Kidney (tissue), 14 donors: ENCODE measurements around the gene PPP6R2. TPM values are rescaled to one million over a fixed set of nuclear protein-coding genes. Genes with fewer than 3 reads are reported as not detected.

Experiments
- DNase-seq, 5 donors: peaks; one replicate each; pipeline ENCODE4 v3.0.0-alpha.2; 2013 to 2020
- FAIRE-seq: peaks from 2 replicates; lab custom pipeline; 2012; peaks lifted over from hg19 to GRCh38; lab: Jason Lieb, UNC
- H3K27ac ChIP-seq, 2 donors: one replicate each; pipeline ENCODE4 v1.7.0; 2013; ENCODE audit warnings: low read depth in 2 of 2, low read length in 2 of 2, inconsistent platforms in 1 of 2
- H3K27me3 ChIP-seq: one replicate; pipeline ENCODE4 v1.7.1; 2013; ENCODE audit warnings: low read length, inconsistent platforms; ENCODE audit not compliant: control insufficient read depth, insufficient read depth
- H3K36me3 ChIP-seq, 3 donors: one replicate each; pipeline versions ENCODE4 v1.7.0 to v1.7.1; 2013; ENCODE audit warnings: low read length in 3 of 3, control low read depth in 1 of 3, inconsistent platforms in 1 of 3; ENCODE audit not compliant: insufficient read depth in 3 of 3, control insufficient read depth in 2 of 3
- H3K4me1 ChIP-seq, 3 donors: one replicate each; pipeline versions ENCODE4 v1.7.0 to v1.7.1; 2013; ENCODE audit warnings: low read length in 3 of 3, inconsistent platforms in 1 of 3, low read depth in 1 of 3; ENCODE audit not compliant: control insufficient read depth in 2 of 3, insufficient read depth in 2 of 3
- H3K4me3 ChIP-seq, 3 donors: one replicate each; pipeline versions ENCODE4 v1.7.0 to v1.8.1; 2013; ENCODE audit warnings: low read length in 3 of 3, control low read depth in 1 of 3, inconsistent platforms in 1 of 3
- H3K9ac ChIP-seq, 3 donors: one replicate each; pipeline versions ENCODE4 v1.7.0 to v1.7.1; 2013; ENCODE audit warnings: low read length in 3 of 3, control low read depth in 1 of 3, inconsistent platforms in 1 of 3
- H3K9me3 ChIP-seq, 3 donors: one replicate each; pipeline versions ENCODE4 v1.7.0 to v1.7.1; 2013; ENCODE audit warnings: low read length in 3 of 3, control low read depth in 1 of 3, inconsistent platforms in 1 of 3; ENCODE audit not compliant: control insufficient read depth in 2 of 3, insufficient read depth in 1 of 3
- CTCF ChIP-seq: IDR thresholded peaks from 3 replicates; pipeline ENCODE4 v1.5.1; 2012; ENCODE audit warnings: mild to moderate bottlenecking, moderate library complexity, borderline replicate concordance; ENCODE audit not compliant: insufficient read depth; ENCODE audit errors: extremely low read depth
- intact Hi-C: fragments of 100-400 bp; cut with DNase I; formaldehyde crosslinking; loops from one replicate; pipeline ENCODE4 v1.11.1; 2022
- polyA plus RNA-seq: library from polyadenylated mRNA; stranded (reverse); fragments of 350-450 nt; fragmentation: Illumina TruSeq; extraction: RNeasy Lipid Tissue Mini Kit (QIAGEN cat#74804); gene quantifications from one replicate; pipeline ENCODE4 v1.2.3, GENCODE V29; 2014; ENCODE audit warnings: low read depth, low replicate concordance; ENCODE audit not compliant: insufficient read depth
- total RNA-seq: library from RNA; stranded (reverse); fragmentation: NEBNext Ultra II Directional; extraction: Animal tissue kit (Norgen Biotek cat#: 25700); gene quantifications from one replicate; pipeline ENCODE4 v1.2.1, GENCODE V29; 2021
- donor health status: control.
- donor health status: control.
- donor health status: control.
- donor health status: control.
- donor health status: control.
- donor health status: DM: yes; HTN: yes; CAD: no.
- donor health status: Normal renal cell carcinoma (clear cell type).

Gene PPP6R2
- total and polyA plus RNA-seq, 2 donors from 2014 or later, result 39.4 to 53.8 TPM

- H3K4me3 ChIP-seq, result peak overlapping the region in 1 of 3 donors; percentile 21
- no peak overlapping the region for H3K9ac ChIP-seq
- FAIRE-seq (no peak), DNase-seq (peak; percentile 71 to 80 (median 76))
- peaks cover 0 to 24% (median 0%) of the 10 kb centered on the region in 3 donors for H3K4me1 ChIP-seq
- no peak for TF ChIP-seq CTCF
- intact Hi-C loops, result no loop called here
- H3K27me3 ChIP-seq, result no peaks in the 10 kb centered on the region
- H3K36me3 ChIP-seq, result no peaks in the 10 kb centered on the region
- H3K27ac ChIP-seq, result no peak overlapping the region
- no peaks in the 10 kb centered on the region for H3K9me3 ChIP-seq
These were observed 28.5 kb upstream of the PPP6R2 start for GRCh38 chr22:50314455-50315288.

- H3K36me3 ChIP-seq, result no peaks in the 10 kb centered on the region
- intact Hi-C loops, result no loop called here
- TF ChIP-seq CTCF, result no peak
- peaks cover 0 to 17% (median 0%) of the 10 kb centered on the region in 3 donors for H3K4me1 ChIP-seq
- H3K4me3 ChIP-seq, result no peak overlapping the region
- peak in 1 of 5 donors; percentile 59 for DNase-seq
- H3K27ac ChIP-seq, result no peak overlapping the region
- H3K9ac ChIP-seq, result no peak overlapping the region
- no peaks in the 10 kb centered on the region for H3K27me3 ChIP-seq
- FAIRE-seq, result no peak
- no peaks in the 10 kb centered on the region for H3K9me3 ChIP-seq
These were observed 27.6 kb upstream of the PPP6R2 start for GRCh38 chr22:50315289-50316113.

GRCh38 chr22:50316114-50317065, 26.7 kb upstream of the PPP6R2 start:
- Histone ChIP-seq H3K4me1 (peaks cover 0 to 12% (median 0%) of the 10 kb centered on the region in 3 donors), H3K27me3 (no peaks in the 10 kb centered on the region), H3K9ac (no peak overlapping the region), H3K36me3 (no peaks in the 10 kb centered on the region), H3K27ac (no peak overlapping the region), H3K4me3 (no peak overlapping the region), H3K9me3 (no peaks in the 10 kb centered on the region)
- no peak for TF ChIP-seq CTCF
- intact Hi-C loops, result no loop called here
- DNase-seq (peak in 2 of 5 donors; percentile 40 to 71), FAIRE-seq (no peak)
